Ammon's horn (tissue), 1 donor: ENCODE results near the gene DLGAP3.
A peak's percentile ranks its signal among the peaks of the same experiment; 100 is the strongest.

Experiments
- DNase-seq: peaks from one replicate; pipeline ENCODE4 v3.0.0-alpha.2; 2016; ENCODE audit warnings: low spot score

Gene DLGAP3

GRCh38 chr1:34904236-34905097 lies 25.0 kb downstream of the DLGAP3 start:
- DNase-seq, result no peak

GRCh38 chr1:34901919-34902318 lies 27.5 kb downstream of the DLGAP3 start:
- no peak for DNase-seq

GRCh38 chr1:34900775-34901502 lies 28.5 kb downstream of the DLGAP3 start:
- DNase-seq, result no peak

GRCh38 chr1:34899906-34900305 lies 29.5 kb downstream of the DLGAP3 start:
- no peak for DNase-seq

- no peak for DNase-seq
These were observed 30.0 kb downstream of the DLGAP3 start for GRCh38 chr1:34899471-34899870.

GRCh38 chr1:34898330-34898761 lies 31.1 kb downstream of the DLGAP3 start:
- DNase-seq, result no peak

- DNase-seq, result no peak
These were observed 32.8 kb downstream of the DLGAP3 start for GRCh38 chr1:34896612-34897011.

GRCh38 chr1:34889705-34890104 lies 39.7 kb downstream of the DLGAP3 start:
- no peak for DNase-seq

GRCh38 chr1:34887593-34887992 lies 41.9 kb downstream of the DLGAP3 start:
- no peak for DNase-seq

- no peak for DNase-seq
These were observed 43.8 kb downstream of the DLGAP3 start for GRCh38 chr1:34885405-34886247.

- no peak for DNase-seq
These were observed 44.5 kb downstream of the DLGAP3 start for GRCh38 chr1:34884961-34885360.

- no peak for DNase-seq
These were observed 44.9 kb downstream of the DLGAP3 start for GRCh38 chr1:34884536-34884935.

- DNase-seq, result no peak
These were observed 50.2 kb downstream of the DLGAP3 start for GRCh38 chr1:34879230-34879629.

GRCh38 chr1:34876406-34876805 lies 53.0 kb downstream of the DLGAP3 start:
- no peak for DNase-seq

GRCh38 chr1:34874296-34874952 lies 55.0 kb downstream of the DLGAP3 start:
- DNase-seq, result no peak

GRCh38 chr1:34872133-34872503 lies 57.3 kb downstream of the DLGAP3 start:
- peak; percentile 49 for DNase-seq

GRCh38 chr1:34871443-34872132 lies 57.9 kb downstream of the DLGAP3 start:
- DNase-seq, result no peak

GRCh38 chr1:34870395-34870794 lies 59.1 kb downstream of the DLGAP3 start:
- DNase-seq, result peak; percentile 56

- no peak for DNase-seq
These were observed 59.7 kb downstream of the DLGAP3 start for GRCh38 chr1:34869760-34870159.

- DNase-seq, result no peak
These were observed 61.0 kb downstream of the DLGAP3 start for GRCh38 chr1:34868230-34869049.
